Testis (tissue), 3 donors: ENCODE results near the gene NCKAP5. TPM values are rescaled to one million over a fixed set of nuclear protein-coding genes. Genes with fewer than 3 reads are reported as not detected.

Source experiments
- DNase-seq: peaks from one replicate; pipeline ENCODE4 v3.0.0-alpha.2; 2019
- H3K27ac ChIP-seq, 2 donors: fragments of 200-600 bp; sonication (generic); one replicate each; pipeline ENCODE4 v1.5.1; 2019
- H3K27me3 ChIP-seq: fragments of 200-600 bp; sonication (generic); one replicate; pipeline ENCODE4 v1.5.1; 2019
- H3K36me3 ChIP-seq: fragments of 200-600 bp; sonication (generic); one replicate; pipeline ENCODE4 v1.5.1; 2017; ENCODE audit warnings: low read depth; ENCODE audit errors: missing control alignments
- H3K4me1 ChIP-seq: fragments of 200-600 bp; sonication (generic); one replicate; pipeline ENCODE4 v1.5.1; 2019
- H3K4me3 ChIP-seq, 2 donors: fragments of 200-600 bp; sonication (generic); one replicate each; pipeline ENCODE4 v1.5.1; 2017 to 2019
- H3K9me3 ChIP-seq: fragments of 200-600 bp; sonication (generic); one replicate; pipeline ENCODE4 v1.5.1; 2017
- POLR2A ChIP-seq: fragments of 450-650 bp; IDR thresholded peaks from one replicate; pipeline ENCODE4 v1.6.1; 2017; ENCODE audit warnings: antibody characterized with exemption, mild to moderate bottlenecking, moderate library complexity
- WGBS, 2 donors: methylation state at CpG; one replicate each; pipeline ENCODE4 v1.1.5; 2018; 5-methylcytosine and 5-hydroxymethylcytosine counted together
- intact Hi-C: fragments of 100-400 bp; cut with DNase I; formaldehyde crosslinking; loops from one replicate; pipeline ENCODE4 v1.15.1; 2023; ENCODE audit warnings: low total_unique reads
- polyA plus RNA-seq: library from polyadenylated mRNA; stranded (reverse); fragments of 350-450 nt; fragmentation: Illumina TruSeq; extraction: RNeasy Lipid Tissue Mini Kit (QIAGEN cat#74804); gene quantifications from one replicate; pipeline ENCODE4 v1.2.3, GENCODE V29; 2014; ENCODE audit warnings: low read depth, low replicate concordance; ENCODE audit not compliant: insufficient read depth
- total RNA-seq, 2 donors: library from RNA; depleted of rRNA; stranded (reverse); fragments of >200 nt; gene quantifications; one replicate each; pipeline ENCODE4 v1.2.3, GENCODE V29; 2016
- TF ChIP-seq, protein P1 (sequence below), 3 experiments: fragments of 450-650 bp in 2 of 3; fragments of 200-600 bp in 1 of 3; sonication (generic) in 1 of 3; IDR thresholded peaks; one replicate each; pipeline ENCODE4 v1.5.1; 2016 to 2019; ENCODE audit warnings: antibody characterized with exemption in 3 of 3, mild to moderate bottlenecking in 2 of 3, moderate library complexity in 1 of 3

Gene NCKAP5
- total and polyA plus RNA-seq, 3 donors from 2014 or later = 3.0 to 7.6 (median 6.3) TPM

DNA sequence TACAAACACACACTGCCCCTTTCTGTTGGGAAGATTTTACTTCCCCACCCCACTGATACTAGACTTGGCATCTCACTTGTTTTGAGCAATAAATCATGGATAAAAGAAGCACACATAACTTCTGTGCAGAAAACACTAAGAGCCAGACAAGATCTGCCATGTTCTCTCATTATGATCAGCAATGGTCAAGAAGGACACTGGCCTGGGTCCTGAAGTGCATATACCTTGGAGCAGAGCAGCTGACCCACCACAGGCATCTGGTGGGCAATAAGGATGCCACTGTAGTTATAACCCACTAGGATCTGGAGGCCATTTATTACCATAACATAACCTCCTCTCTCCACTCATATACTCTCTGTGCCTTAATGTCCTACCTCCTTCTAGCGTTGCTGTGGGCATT lies 338.3 kb downstream of the NCKAP5 start:
- no peak for DNase-seq
- Histone ChIP-seq H3K36me3 (no peaks in the 10 kb centered on the region), H3K27ac (no peak overlapping the region), H3K4me1 (peaks cover 14% of the 10 kb centered on the region), H3K27me3 (no peaks in the 10 kb centered on the region), H3K4me3 (no peak overlapping the region), H3K9me3 (no peaks in the 10 kb centered on the region)
- intact Hi-C loops = no loop called here
- WGBS, 2 donors = 71 to 86% methylated on average over 1 of the region's 1 CpG
- TF ChIP-seq, protein P1, sequence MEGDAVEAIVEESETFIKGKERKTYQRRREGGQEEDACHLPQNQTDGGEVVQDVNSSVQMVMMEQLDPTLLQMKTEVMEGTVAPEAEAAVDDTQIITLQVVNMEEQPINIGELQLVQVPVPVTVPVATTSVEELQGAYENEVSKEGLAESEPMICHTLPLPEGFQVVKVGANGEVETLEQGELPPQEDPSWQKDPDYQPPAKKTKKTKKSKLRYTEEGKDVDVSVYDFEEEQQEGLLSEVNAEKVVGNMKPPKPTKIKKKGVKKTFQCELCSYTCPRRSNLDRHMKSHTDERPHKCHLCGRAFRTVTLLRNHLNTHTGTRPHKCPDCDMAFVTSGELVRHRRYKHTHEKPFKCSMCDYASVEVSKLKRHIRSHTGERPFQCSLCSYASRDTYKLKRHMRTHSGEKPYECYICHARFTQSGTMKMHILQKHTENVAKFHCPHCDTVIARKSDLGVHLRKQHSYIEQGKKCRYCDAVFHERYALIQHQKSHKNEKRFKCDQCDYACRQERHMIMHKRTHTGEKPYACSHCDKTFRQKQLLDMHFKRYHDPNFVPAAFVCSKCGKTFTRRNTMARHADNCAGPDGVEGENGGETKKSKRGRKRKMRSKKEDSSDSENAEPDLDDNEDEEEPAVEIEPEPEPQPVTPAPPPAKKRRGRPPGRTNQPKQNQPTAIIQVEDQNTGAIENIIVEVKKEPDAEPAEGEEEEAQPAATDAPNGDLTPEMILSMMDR (IDR thresholded peaks at IDR 0.05) = no peak
- TF ChIP-seq POLR2A = no peak

DNA sequence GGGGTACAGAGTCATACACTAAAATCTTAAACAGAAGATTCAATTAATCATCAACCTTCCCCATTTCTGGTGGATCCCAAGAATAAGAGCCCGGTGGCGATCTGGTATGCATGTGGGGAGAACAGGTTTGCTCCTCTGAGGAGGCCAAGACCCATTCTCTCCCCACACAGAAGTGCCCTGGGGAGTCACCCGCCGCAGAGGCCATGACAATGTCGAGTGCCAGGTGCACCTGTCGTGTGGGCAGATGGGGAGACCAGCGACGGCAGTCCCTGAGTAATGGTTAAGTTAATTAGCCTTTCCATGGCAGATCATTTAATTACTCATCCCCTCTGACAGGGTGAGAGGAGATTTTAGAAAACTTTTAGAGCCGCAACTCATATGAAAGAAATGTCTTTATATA lies 345.0 kb downstream of the NCKAP5 start:
- intact Hi-C loops = no loop called here
- TF ChIP-seq POLR2A = no peak
- TF ChIP-seq, protein P1 (IDR thresholded peaks at IDR 0.05) = no peak
- WGBS, 2 donors = 91 to 94% methylated on average over 9 of the region's 9 CpGs
- Histone ChIP-seq H3K27ac (no peak overlapping the region), H3K27me3 (no peaks in the 10 kb centered on the region), H3K4me3 (no peak overlapping the region), H3K4me1 (no peaks in the 10 kb centered on the region), H3K36me3 (no peaks in the 10 kb centered on the region), H3K9me3 (no peaks in the 10 kb centered on the region)
- DNase-seq = no peak

DNA sequence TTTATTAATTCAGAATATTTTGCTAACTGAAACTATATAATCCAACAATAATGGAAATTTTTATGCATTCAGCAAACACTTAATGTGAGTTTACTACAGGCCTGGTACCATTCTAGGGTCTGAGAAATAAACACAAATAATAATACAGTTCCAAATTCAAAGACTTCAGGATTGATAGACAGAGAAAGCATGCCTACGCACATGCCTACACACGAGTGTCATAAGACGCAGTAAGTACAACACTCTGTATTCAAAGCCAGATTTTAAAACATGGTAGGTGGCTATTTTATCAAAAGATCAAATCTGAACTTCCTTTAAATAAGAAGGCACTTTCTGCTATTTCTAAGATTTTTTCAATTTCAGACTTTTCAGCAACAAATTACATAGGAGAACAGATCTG lies 346.9 kb downstream of the NCKAP5 start:
- intact Hi-C loops = no loop called here
- no peaks in the 10 kb centered on the region for H3K27me3 ChIP-seq
- H3K36me3 ChIP-seq = no peaks in the 10 kb centered on the region
- WGBS, 2 donors = 97 to 100% methylated on average over 3 of the region's 3 CpGs
- no peaks in the 10 kb centered on the region for H3K9me3 ChIP-seq
- H3K4me3 ChIP-seq = no peak overlapping the region
- no peak overlapping the region for H3K27ac ChIP-seq
- TF ChIP-seq, protein P1 (IDR thresholded peaks at IDR 0.05) = no peak
- TF ChIP-seq POLR2A = no peak
- no peak for DNase-seq
- no peaks in the 10 kb centered on the region for H3K4me1 ChIP-seq

DNA sequence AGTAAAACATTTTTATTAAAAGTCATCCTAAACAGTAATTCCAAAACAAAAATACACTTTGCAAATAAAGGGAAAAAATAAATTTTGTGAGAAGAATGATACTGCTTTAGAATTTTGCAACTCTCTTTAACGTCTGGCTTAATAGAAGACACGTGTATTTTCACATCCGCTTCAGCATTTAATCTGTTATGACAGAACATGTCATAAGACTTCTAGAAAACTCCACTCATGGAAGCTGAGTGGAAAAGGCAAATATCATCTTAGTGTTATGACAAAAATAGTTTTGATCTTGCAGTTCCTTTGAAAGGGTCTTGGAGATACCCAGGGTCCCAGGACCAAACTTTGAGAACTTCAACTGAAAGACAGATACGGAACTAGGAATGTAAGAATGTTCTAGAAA lies 350.1 kb downstream of the NCKAP5 start:
- Histone ChIP-seq H3K36me3 (no peaks in the 10 kb centered on the region), H3K4me3 (no peak overlapping the region), H3K4me1 (no peaks in the 10 kb centered on the region), H3K27me3 (no peaks in the 10 kb centered on the region), H3K9me3 (no peaks in the 10 kb centered on the region), H3K27ac (no peak overlapping the region)
- WGBS, 2 donors = 83 to 95% methylated on average over 4 of the region's 4 CpGs
- DNase-seq = no peak
- intact Hi-C loops = no loop called here
- TF ChIP-seq, protein P1 (IDR thresholded peaks at IDR 0.05) = no peak
- TF ChIP-seq POLR2A = no peak

DNA sequence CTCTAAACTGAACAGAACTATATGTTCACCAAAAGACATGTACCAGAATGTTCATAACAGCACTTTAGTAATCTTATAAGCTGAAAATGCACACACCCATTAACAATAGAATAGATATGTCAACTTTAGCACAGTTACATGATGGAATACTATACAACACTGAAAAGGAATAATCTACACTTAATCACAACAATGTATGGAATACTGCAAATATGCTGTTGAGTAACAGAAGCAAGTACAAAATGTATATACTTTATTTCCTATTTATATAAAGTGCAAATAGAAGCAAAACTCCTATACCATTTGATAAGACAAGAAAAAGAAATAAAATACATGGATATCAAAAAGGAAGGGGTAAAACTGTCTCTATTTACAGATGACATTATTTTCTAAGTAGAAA lies 352.8 kb downstream of the NCKAP5 start:
- Histone ChIP-seq H3K9me3 (no peaks in the 10 kb centered on the region), H3K27ac (no peak overlapping the region), H3K4me1 (no peaks in the 10 kb centered on the region), H3K27me3 (no peaks in the 10 kb centered on the region), H3K36me3 (no peaks in the 10 kb centered on the region), H3K4me3 (no peak overlapping the region)
- DNase-seq = no peak
- no peak for TF ChIP-seq POLR2A
- TF ChIP-seq, protein P1 (IDR thresholded peaks at IDR 0.05) = no peak
- intact Hi-C loops = no loop called here
